Measurements from ENCODE around the gene CAMK2N2. TPM values are rescaled to one million over a fixed set of nuclear protein-coding genes. Genes with fewer than 3 reads are reported as not detected.

Gene CAMK2N2
- total and polyA plus RNA-seq, 2 of the 4 experiments (the other 2 are of a cell fraction): 0.34 TPM; not detected in 1

DNA sequence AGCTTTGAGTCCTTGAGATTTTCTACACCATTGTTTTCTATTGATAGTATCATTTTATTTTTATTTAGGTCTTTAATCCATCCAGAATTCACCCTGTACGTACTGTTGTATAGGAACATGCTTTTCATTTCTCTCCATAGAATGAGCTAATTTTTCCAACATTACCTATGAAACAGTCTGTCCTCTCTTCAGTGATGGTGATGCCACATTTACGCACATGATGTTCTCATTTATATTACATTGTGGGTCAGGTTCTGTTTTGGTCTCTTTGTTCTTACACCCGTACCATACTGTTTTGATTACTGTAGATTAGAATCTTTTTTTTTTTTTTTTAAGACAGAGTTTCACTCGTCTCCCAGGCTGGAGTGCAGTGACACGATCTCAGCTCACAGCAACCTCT lies 49.6 kb downstream of the CAMK2N2 start:
- Histone ChIP-seq H3K4me2 (ENCODE audit: low read depth, low read length) (no peak overlapping the region), H3K4me1 (ENCODE audit: control insufficient read depth, insufficient read depth, low read length) (no peaks in the 10 kb centered on the region), H3K23ac (ENCODE audit: low read depth, low read length) (no peak overlapping the region), H4K8ac (ENCODE audit: low read depth in 2 of 2, low read length in 2 of 2) (no peak overlapping the region), H3K56ac (ENCODE audit: extremely low read depth, insufficient read depth, low read length) (no peak overlapping the region), H2BK5ac (ENCODE audit: low read depth, low read length, poor library complexity, severe bottlenecking) (no peak overlapping the region), H4K5ac (ENCODE audit: low read depth, low read length) (no peak overlapping the region), H2BK120ac (ENCODE audit: low read depth, low read length) (no peak overlapping the region), H2AK5ac (ENCODE audit: low read depth, low read length) (no peak overlapping the region), H3K9me1 (ENCODE audit: insufficient read depth, low read length) (no peaks in the 10 kb centered on the region), H3K14ac (replicated peaks; ENCODE audit: low read depth, low read length) (no peak overlapping the region), H3K9me3 (ENCODE audit: control insufficient read depth, insufficient read depth, low read length) (no peaks in the 10 kb centered on the region), H2BK20ac (ENCODE audit: low read depth, low read length) (no peak overlapping the region), H2AK9ac (replicated peaks; ENCODE audit: low read depth, low read length, poor library complexity) (no peak overlapping the region), H3K79me1 (ENCODE audit: low read depth in 1 of 2, low read length in 2 of 2) (no peaks in the 10 kb centered on the region), H4K20me1 (ENCODE audit: insufficient read depth, low read length) (no peaks in the 10 kb centered on the region), H3K27me3 (ENCODE audit: control insufficient read depth, insufficient read depth, low read length) (peaks cover 11% of the 10 kb centered on the region), H4K91ac (ENCODE audit: insufficient read depth, low read depth, low read length) (no peak overlapping the region), H3K4ac (ENCODE audit: low read depth, low read length) (no peak overlapping the region), H3K18ac (ENCODE audit: low read depth, low read length) (no peak overlapping the region), H2AFZ (replicated peaks; ENCODE audit: low read length, poor library complexity) (no peak overlapping the region), H3K27ac (ENCODE audit: insufficient read depth, low read length) (no peak overlapping the region), H3K4me3 (ENCODE audit: insufficient read depth, low read depth, low read length) (no peak overlapping the region), H2BK15ac (ENCODE audit: low read depth, low read length) (no peak overlapping the region), H3K9ac (ENCODE audit: low read depth, low read length) (no peak overlapping the region), H3K36me3 (ENCODE audit: control insufficient read depth, insufficient read depth, low read length) (no peaks in the 10 kb centered on the region)
- ChIA-PET CTCF (interaction anchor here (0.8 kb wide), 1 partner anchor 16 kb away, joined by 3 read pairs; no protein-coding TSS in a partner anchor), POLR2A (ENCODE audit: unreplicated experiment) (no interaction called here)
- in situ Hi-C loops (cut with MboI; ENCODE audit: low sequenced_read_pairs): no loop called here
- DNase-seq: no peak
- intact Hi-C loops (cut with micrococcal nuclease): no loop called here
- ATAC-seq (ENCODE audit: low read depth): no peak
- dilution Hi-C loops (cut with HindIII; ENCODE audit: low sequenced_read_pairs, unreplicated experiment): no loop called here
- no CpG with 5 or more reads among the region's 5 CpGs for WGBS, 2 experiments (ENCODE audit: extremely low coverage in 2 of 2, insufficient read length in 1 of 2)
- no TSS peak for BruUV-seq (replicated peaks)
- TF ChIP-seq SMC3 (IDR thresholded peaks at IDR 0.05; ENCODE audit: low read depth, low read length): no peak

Data from IMR-90 (cell line).